Activated CD4-positive, alpha-beta T cell treated with anti-CD3 and anti-CD28 coated beads for 48 hours (primary cell): ENCODE data around the gene SPANXA1.
"Not testable (repeated sequence)": the region's sequence is repeated elsewhere in the genome, so short reads cannot be mapped to it uniquely, and the experiment has no call there.

Source experiments
- DNase-seq: peaks from one replicate; pipeline ENCODE4 v3.0.0-alpha.2; 2020

SPANXA1 gene

GRCh38 chrX:141584638-141585037 lies at the start of gene SPANXA1:
Gene SPANXA1, minus strand, starts transcription at chrX:141584738. Its CDS starts 60 bp downstream, at chrX:141584678.
- not testable (repeated sequence) for DNase-seq

- DNase-seq: no peak
Measured at GRCh38 chrX:141632124-141632523, 47.6 kb upstream of the SPANXA1 start.

- no peak for DNase-seq
Measured at GRCh38 chrX:141619336-141619735, 34.8 kb upstream of the SPANXA1 start.

GRCh38 chrX:141609111-141609510 lies 24.6 kb upstream of the SPANXA1 start:
- no peak for DNase-seq

GRCh38 chrX:141589408-141589807 lies 4.9 kb upstream of the SPANXA1 start, which contains the start of gene SPANXA2:
Gene SPANXA2, plus strand, starts transcription at chrX:141589708. Its CDS starts 60 bp downstream, at chrX:141589768.
- DNase-seq: not testable (repeated sequence)

- DNase-seq: not testable (repeated sequence)
Measured at GRCh38 chrX:141542551-141542950, 42.0 kb downstream of the SPANXA1 start.
